ENCODE results near the gene TM4SF5.
A peak's percentile ranks its signal among the peaks of the same experiment; 100 is the strongest.

The TM4SF5 gene

DNA sequence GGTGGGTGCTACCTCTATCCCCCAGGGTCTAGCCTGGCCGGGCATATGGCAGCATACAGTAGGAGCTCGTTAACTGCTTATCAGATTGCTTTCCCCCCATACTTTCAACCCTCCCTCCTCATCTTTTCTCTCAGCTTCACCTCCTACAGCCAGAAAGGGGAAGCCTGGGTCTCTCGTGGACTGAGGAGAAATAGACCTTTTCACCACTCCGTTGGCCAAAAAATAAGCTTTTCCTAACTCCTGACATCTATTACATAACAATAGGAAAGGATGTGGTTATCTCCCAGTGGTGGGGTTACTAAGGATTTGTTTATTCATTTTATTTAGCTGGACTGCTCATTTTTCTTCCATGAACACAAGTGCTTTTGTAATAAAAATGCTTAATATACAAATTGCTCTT lies 23.0 kb upstream of the TM4SF5 start:
- DNase-seq: no peak

DNA sequence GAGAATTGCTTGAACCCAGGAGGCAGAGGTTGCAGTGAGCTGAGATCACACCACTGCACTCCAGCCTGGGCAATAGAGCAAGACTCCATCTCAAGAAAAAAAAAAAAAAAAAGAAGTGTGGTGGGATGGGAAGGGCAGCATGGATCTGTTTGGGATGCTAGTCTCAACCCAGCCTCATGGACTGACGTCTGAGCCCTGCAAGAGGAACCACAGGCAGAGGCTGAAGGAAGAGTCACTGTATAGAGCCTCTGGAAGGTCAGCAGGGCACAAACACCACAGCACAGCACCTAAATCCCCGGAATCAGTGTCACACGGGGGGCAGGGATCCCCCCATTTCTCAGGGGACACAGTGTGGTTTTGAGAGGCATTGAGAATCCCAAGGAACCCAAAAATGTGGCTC lies 21.1 kb upstream of the TM4SF5 start:
- DNase-seq: no peak

GRCh38 chr17:4751932-4752331 lies 19.8 kb upstream of the TM4SF5 start:
- no peak for DNase-seq

GRCh38 chr17:4753392-4753791 lies 18.3 kb upstream of the TM4SF5 start:
- no peak for DNase-seq

GRCh38 chr17:4759776-4760236 lies 11.9 kb upstream of the TM4SF5 start:
- DNase-seq: no peak

DNA sequence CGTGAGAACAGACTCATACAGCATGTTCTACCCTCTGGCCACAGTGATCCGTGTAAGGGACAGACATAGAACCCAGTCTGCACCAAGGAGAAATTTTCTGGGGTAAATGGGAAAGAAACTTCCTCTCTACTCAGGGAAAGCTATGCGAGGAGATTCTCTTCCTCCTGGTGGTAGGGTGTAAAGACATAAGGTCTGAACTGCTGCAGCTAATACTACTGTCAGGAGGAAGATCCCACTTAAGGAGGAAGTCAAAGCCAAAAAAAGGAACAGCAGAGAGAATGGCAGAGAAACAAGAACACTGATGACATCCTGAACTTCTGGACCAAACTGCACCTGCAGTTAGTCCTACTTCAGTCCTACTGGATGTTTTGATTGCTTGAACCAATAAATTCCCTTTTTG lies 7.1 kb upstream of the TM4SF5 start:
- DNase-seq: no peak

GRCh38 chr17:4766201-4766600 lies 5.5 kb upstream of the TM4SF5 start:
- no peak for DNase-seq

GRCh38 chr17:4766723-4767122 lies 5.0 kb upstream of the TM4SF5 start:
- DNase-seq: no peak

GRCh38 chr17:4768298-4768697 lies 3.4 kb upstream of the TM4SF5 start:
- no peak for DNase-seq

DNA sequence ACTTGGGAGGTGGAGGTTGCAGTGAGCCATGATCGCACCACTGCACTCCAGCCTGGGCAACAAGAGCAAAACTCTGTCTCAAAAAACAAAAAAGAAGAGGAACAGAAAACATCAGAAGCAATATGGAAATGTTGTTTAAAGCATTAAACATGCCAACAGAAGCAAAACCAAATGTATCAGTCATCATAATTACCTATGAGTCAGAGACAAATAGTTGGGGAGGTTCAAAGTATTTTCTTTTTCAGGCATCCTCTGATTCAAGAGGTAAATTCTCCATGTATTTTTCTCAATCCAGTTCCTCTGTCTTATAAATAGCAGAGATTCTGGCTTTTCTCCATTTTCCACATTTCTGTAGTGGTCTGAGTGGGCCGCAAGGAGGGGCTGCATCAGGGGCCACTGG lies 2.1 kb upstream of the TM4SF5 start:
- no peak for DNase-seq

GRCh38 chr17:4772235-4772613 lies 538 bp downstream of the TM4SF5 start:
- DNase-seq: peak; percentile 52

- peak; percentile 32 for DNase-seq
Measured at GRCh38 chr17:4777969-4778760, 6.5 kb downstream of the TM4SF5 start.

- no peak for DNase-seq
Measured at GRCh38 chr17:4780325-4780955, 8.8 kb downstream of the TM4SF5 start.

DNA sequence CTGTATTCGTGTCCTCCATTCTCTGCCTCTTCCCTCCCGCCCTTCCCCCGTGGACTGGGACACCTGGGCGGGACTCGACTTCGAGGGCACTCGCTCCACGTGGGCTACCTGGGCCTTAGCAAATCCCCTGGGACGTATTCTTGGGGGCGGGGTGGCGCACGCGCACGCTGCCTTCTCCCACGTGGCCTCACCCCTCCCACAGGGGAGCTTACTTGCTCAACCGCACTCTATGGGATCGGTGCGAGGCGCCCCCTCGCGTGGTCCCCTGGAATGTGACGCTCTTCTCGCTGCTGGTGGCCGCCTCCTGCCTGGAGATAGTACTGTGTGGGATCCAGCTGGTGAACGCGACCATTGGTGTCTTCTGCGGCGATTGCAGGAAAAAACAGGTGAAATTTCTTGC lies 11.0 kb downstream of the TM4SF5 start:
- no peak for DNase-seq

DNA sequence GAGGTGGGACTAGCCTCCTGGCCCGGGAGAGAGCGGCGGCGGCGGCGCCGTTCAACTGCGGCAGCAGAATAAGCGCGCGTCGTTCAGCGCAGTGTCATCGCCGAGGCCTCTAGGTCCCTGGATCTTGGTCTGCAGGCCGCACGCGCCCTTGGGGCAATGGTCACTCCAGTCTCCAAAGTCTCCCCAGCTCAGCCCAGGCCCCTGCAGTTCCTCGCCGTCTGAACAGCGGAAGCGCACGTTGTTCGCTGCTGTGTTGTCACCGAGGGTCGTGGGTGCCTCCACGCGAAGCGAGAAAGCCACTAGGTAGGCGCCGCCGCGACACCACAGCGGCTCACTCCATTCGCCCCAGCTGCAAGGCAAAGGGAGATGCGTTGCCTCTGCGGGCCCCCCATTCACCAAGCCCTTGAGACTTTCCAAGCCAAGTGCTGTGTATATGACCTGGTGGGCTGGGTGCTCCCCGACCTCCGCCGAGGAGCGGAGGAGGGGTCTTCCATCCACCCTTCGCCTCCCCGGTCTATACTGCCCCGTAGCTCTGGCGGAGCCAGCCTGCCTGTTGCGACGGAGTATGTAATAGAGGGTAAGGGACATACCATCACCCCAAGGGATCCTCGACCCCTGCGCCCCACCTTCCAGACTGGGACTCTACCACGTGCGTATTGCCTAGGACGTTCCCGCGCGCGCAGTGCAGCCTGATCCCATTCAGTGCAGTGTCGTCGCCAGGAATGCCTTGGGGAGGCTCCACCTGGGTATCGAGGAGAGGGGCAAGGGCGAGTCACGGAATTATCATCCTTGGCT lies 13.8 kb downstream of the TM4SF5 start:
- DNase-seq: no peak

DNA sequence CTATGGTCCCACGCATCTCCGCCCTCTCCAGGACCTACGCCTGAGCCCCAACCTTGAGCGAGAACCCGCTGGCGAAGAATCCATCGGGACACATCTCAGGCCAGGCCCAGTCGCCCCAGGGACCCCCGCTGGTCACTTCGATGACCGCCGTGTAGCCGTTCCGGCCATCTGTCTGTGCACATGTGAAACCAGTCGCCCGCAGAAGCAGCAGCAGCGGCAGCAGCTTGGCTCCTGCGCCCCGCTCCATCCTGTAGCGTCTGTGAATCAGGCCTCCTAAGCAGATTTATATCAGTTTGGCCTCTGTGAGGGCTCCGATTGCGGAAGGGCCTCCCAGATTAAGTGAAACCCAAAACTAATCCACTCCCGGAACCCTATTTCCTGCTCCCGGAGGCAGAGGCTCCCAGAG lies 14.4 kb downstream of the TM4SF5 start, which contains the start of gene VMO1:
Gene VMO1, minus strand, starts transcription at position 259 of the 406 bp plus-strand sequence. Its CDS starts 12 bp downstream, at position 247.
- peak; percentile 35 for DNase-seq

DNA sequence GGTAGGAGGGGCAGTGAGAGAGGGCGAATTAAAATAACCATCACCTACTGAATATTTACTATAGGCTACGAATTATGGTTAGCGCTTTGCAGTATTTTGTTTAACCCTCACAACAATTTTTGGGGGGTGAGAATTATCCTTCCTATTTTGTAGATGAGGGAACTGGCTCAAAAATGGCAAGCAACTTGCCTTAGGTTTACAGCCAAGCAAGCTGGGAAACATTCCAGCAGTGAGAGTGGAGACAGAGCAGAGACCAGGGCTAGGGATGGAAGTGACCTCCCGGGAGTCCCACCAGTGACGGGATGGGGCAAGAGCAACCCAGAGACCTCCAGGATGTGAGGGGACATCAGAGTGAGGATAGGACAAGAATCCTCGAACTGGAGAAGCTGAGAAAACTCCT lies 14.8 kb downstream of the TM4SF5 start:
- no peak for DNase-seq

- DNase-seq: no peak
Measured at GRCh38 chr17:4788159-4788806, 16.6 kb downstream of the TM4SF5 start.

- DNase-seq: no peak
Measured at GRCh38 chr17:4788807-4789700, 17.4 kb downstream of the TM4SF5 start, which contains the start of gene GLTPD2. TSS of gene GLTPD2 (plus strand) at chr17:4788964. CDS start at chr17:4789012, 48 bp downstream.

GRCh38 chr17:4789701-4789950 lies 17.9 kb downstream of the TM4SF5 start:
- peak; percentile 79 for DNase-seq

- DNase-seq: peak; percentile 82
Measured at GRCh38 chr17:4789951-4790704, 18.4 kb downstream of the TM4SF5 start.

All from NCI-H146 (cell line).